ENCODE measurements around the gene NFATC2. TPM values are rescaled to one million over a fixed set of nuclear protein-coding genes. Genes with fewer than 3 reads are reported as not detected.

Gene NFATC2
- total RNA-seq, 1 experiment from 2014 or later, result 0.61 TPM

DNA sequence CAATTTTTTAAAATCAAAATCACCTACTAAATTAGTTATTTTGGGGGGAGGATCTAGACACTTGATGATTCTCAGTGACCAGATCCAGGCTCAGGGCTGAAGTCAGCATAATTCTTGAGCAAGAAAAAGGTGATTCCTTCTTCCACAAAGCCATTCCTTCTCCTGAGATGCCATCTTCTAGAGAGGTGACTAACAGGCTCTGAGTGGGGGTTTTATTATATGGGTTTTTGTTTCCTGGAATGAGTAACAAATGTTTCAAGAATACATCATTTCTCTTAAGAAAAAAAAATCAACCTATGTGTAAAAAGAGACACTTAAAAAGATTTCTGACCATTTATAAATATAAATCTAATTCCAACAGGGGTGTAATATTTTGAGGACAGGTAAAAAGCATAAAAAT lies 154.3 kb downstream of the NFATC2 start:
- Mint-ChIP-seq H3K36me3 (ENCODE audit: insufficient read depth in 1 of 3, low read depth in 3 of 3) (peaks cover 0 to 2% (median 0%) of the 10 kb centered on the region in 3 experiments; a peak in 1 of 7 replicates), H3K27me3 (ENCODE audit: low read depth) (peaks cover 8% of the 10 kb centered on the region), H3K27ac (no peak overlapping the region), H3K4me1 (peaks cover 43 to 52% of the 10 kb centered on the region in 2 experiments), H3K9me3 (no peaks in the 10 kb centered on the region), H3K4me3 (no peak overlapping the region)
- no peak overlapping the region for H2AFZ ChIP-seq (ENCODE audit: low read length)
- H3K9ac ChIP-seq (ENCODE audit: extremely low read depth, insufficient read length, low read length), result no peak overlapping the region
- no peak for DNase-seq
- no peak overlapping the region for H3K56ac ChIP-seq (ENCODE audit: insufficient read length, low read depth, low read length)
- H3K23me2 ChIP-seq (ENCODE audit: insufficient read length, low read depth, low read length, poor library complexity, severe bottlenecking), result no peaks in the 10 kb centered on the region
- H3K79me2 ChIP-seq (ENCODE audit: insufficient read depth, low read length), result no peaks in the 10 kb centered on the region
- no peak overlapping the region for H3K23ac ChIP-seq (ENCODE audit: insufficient read length, low read depth, low read length)
- no peaks in the 10 kb centered on the region for H4K20me1 ChIP-seq (ENCODE audit: control insufficient read depth, insufficient read depth, insufficient read length)
- no peak overlapping the region for H3K14ac ChIP-seq (ENCODE audit: insufficient read depth, low read length)
- no peaks in the 10 kb centered on the region; the same call in 1 of the 2 replicates for H3K27me3 ChIP-seq (ENCODE audit: insufficient read depth, low read length)
- H4K8ac ChIP-seq (replicated peaks; ENCODE audit: insufficient read length, low read depth, low read length), result no peak overlapping the region
- H3K27ac ChIP-seq (ENCODE audit: insufficient read length, low read depth, low read length), result no peak overlapping the region
- H3T11ph ChIP-seq (ENCODE audit: low read length), result no peak overlapping the region
- no peak overlapping the region for H2BK120ac ChIP-seq (ENCODE audit: low read depth, low read length, poor library complexity, severe bottlenecking)
- H4K91ac ChIP-seq (ENCODE audit: insufficient read length, low read depth, low read length), result no peak overlapping the region
- no peak overlapping the region for H3K18ac ChIP-seq (ENCODE audit: insufficient read length, low read depth, low read length)
- TF ChIP-seq CTCF (conservative IDR thresholded peaks at IDR 0.05), result no peak
- no peak overlapping the region for H2BK5ac ChIP-seq (ENCODE audit: insufficient read length, low read length)
- H2BK15ac ChIP-seq (ENCODE audit: low read depth, low read length), result no peak overlapping the region
- H2BK20ac ChIP-seq (ENCODE audit: low read depth, low read length, poor library complexity, severe bottlenecking), result no peak overlapping the region
- peaks cover 9% of the 10 kb centered on the region; the same call in 1 of the 2 replicates for H3K4me1 ChIP-seq (ENCODE audit: insufficient read depth, low read length)
- no peak overlapping the region for H4K5ac ChIP-seq (ENCODE audit: insufficient read length, low read depth, low read length)
- no peak overlapping the region for H3K4ac ChIP-seq (ENCODE audit: low read depth, low read length)
- H2BK12ac ChIP-seq (ENCODE audit: insufficient read length, low read depth, low read length), result no peak overlapping the region
- no peak overlapping the region for H3K4me2 ChIP-seq (ENCODE audit: insufficient read depth, insufficient read length, low read length)
- H3K9me3 ChIP-seq (ENCODE audit: control insufficient read depth, low read depth, low read length), result no peaks in the 10 kb centered on the region
- H3K79me1 ChIP-seq (ENCODE audit: insufficient read depth, low read depth, low read length, poor library complexity, severe bottlenecking), result no peaks in the 10 kb centered on the region
- H2AK5ac ChIP-seq (ENCODE audit: insufficient read length, low read length), result no peak overlapping the region
